Posterior cingulate gyrus (tissue), 11 donors: ENCODE measurements around the gene HOXB1.

ENCODE experiments used
- DNase-seq, 10 donors: peaks; one replicate each; pipeline versions ENCODE4 v3.0.0 to v3.0.0-alpha.2; 2020 to 2021; ENCODE audit warnings: mixed read lengths in 3 of 10
- intact Hi-C: fragments of 100-400 bp; cut with DNase I; formaldehyde crosslinking; loops from one replicate; pipeline ENCODE4 v1.15.1; 2023

HOXB1 gene

DNA sequence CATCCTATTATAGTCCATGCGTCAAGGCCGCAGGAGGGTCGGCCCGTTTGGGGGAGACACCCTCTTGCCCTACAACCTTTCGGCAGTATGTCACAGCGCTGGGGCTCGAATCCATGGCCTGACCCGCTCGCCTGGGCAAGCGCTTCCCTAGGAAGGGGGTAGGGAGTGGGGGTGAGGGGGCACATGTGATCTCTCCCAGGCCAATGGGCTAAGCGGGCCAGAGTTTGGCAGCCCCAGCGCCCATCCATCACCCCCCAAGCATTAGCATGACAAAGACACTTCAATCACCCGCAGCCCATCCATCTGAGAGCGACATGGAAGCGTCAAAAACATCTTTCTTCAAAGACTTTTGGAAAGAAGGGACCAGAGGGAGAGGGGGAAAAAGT, at the start of gene HOXB1:
HOXB1 (minus strand) TSS at position 125 of the 386 bp plus-strand sequence; CDS start at position 18, 107 bp downstream.
- intact Hi-C loops = no loop called here
- DNase-seq = no peak

GRCh38 chr17:48579760-48580554, 49.1 kb upstream of the HOXB1 start:
- no peak for DNase-seq
- intact Hi-C loops = no loop called here

DNA sequence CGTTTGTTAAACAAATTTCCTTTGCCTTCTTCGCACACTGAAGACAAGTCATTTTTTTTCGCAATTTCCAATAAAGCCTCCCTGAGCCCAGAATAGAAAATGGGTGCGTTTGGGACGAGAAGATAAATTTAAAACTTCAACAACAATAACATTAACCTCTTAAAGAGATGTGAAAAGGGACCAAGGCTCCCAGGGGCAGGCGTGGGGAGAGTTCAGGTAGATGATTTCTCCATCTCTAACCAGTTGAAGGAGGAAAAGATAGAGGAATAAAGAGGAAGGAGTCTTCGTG, 48.6 kb upstream of the HOXB1 start:
- peak in 1 of 10 donors; percentile 14 for DNase-seq
- intact Hi-C loops = no loop called here

DNA sequence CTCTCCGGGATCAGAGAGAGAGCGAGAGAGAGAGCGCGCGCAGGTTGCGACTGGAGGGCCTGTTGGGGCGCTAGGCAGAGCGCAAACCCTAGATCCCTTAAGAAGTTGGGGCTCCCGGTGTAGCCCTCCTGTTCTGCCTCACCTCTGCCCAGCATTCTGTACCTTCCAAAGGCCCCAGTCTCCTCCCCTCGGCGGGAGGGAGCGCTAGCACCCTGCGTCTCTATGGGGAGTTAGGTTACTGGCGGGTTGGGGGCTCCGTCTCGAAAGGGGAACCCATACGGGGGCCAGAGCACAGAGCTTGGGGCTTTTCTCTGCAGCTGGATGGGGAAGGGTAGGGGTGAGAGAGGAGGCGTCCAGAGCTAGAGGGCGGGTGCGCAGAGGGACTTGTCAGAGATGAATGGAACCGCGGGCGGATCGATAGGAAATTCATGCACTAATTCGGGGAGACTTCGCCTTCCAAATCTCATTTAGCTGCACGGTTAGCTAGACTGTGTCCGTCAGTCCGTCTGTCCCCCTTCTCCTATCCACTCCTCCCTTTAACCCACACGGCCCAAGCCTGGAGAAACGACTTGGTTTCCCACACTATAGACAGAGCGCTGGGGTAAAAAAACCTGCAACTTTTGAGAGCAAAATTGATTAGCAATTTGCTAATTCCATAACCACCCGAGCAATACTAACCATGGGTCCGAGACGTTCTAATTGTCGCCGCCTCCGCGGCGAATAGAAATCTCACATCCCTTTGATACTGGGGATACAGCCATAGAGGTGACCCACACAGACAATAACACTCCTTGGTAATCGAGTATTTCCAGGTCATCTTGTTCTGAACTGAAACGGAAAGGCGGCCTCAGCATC, 48.0 kb upstream of the HOXB1 start:
- intact Hi-C loops = no loop called here
- DNase-seq = peak in 1 of 10 donors; percentile 37

GRCh38 chr17:48577946-48578615, 47.3 kb upstream of the HOXB1 start, which contains the start of gene HOXB4:
Gene HOXB4, minus strand, starts transcription at chr17:48578350. Its CDS starts 31 bp downstream, at chr17:48578319.
- intact Hi-C loops = no loop called here
- DNase-seq = peak in 3 of 10 donors; percentile 11 to 80 (median 25)

GRCh38 chr17:48577330-48577945, 46.6 kb upstream of the HOXB1 start:
- intact Hi-C loops = no loop called here
- DNase-seq = peak in 1 of 10 donors; percentile 8

DNA sequence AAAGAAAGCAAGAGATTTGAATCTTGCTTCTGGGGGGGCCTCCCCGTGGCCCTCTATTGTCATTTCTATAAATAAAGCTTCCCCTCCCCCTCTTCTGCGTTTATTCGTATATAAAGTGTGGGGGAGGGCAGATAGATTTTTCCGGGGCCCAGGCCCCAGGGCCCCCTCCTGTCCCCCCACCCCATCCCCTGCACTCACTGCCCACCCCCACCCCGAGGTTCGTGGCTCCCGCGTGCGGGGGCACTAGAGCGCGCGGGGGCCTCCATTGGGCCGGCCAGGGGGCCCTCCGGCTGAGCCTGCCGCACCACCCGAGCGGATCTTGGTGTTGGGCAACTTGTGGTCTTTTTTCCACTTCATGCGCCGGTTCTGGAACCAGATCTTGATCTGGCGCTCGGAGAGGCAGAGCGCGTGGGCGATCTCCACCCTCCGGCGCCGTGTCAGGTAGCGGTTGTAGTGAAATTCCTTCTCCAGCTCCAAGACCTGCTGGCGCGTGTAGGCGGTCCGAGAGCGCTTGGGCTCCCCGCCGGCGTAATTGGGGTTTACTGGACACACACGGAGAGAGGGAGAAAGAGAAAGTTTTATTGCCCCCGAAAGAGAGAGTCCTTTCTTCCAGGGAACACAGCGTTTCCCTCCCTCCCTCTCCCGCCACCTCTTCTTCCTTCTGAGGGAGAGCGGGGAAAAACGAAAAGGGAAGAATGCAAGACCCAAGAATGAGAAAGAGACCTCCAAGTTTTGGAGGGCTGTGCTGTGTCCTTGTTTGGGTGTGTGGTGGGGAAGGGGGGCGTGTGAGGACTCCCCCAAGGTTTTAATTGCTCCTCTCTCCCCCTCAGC, 45.9 kb upstream of the HOXB1 start:
- intact Hi-C loops = no loop called here
- DNase-seq = peak in 1 of 10 donors; percentile 57

GRCh38 chr17:48575673-48576478, 45.1 kb upstream of the HOXB1 start:
- peak in 1 of 10 donors; percentile 17 for DNase-seq
- intact Hi-C loops = no loop called here

GRCh38 chr17:48575066-48575582, 44.3 kb upstream of the HOXB1 start:
- DNase-seq = no peak
- intact Hi-C loops = no loop called here

DNA sequence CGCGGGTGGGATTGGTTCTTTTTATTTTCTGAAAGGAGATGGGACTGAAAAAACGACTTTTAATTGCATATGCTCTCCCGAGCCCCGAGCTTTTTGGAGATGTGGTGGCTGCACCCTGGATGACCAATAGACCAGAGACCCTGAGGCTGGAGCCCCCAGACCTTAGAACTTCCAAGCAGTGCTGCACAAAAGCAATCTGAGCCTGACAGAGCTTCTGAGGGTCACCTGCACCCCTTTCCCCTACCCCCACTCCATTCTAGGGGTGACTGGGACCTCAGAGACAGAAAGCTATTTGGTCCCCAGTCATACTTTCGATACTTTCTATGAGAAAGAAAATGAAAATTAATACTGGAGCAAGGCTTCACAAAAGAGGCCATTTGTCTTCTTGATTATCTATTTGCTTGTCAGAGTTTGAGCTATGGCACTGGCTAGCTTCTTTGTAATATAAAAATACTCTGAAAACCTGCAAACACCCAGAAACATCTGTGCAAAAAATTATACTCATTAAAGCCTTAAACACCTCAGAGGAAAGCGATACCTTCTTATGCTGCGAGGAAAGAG, 43.8 kb upstream of the HOXB1 start:
- DNase-seq = no peak
- intact Hi-C loops = no loop called here

DNA sequence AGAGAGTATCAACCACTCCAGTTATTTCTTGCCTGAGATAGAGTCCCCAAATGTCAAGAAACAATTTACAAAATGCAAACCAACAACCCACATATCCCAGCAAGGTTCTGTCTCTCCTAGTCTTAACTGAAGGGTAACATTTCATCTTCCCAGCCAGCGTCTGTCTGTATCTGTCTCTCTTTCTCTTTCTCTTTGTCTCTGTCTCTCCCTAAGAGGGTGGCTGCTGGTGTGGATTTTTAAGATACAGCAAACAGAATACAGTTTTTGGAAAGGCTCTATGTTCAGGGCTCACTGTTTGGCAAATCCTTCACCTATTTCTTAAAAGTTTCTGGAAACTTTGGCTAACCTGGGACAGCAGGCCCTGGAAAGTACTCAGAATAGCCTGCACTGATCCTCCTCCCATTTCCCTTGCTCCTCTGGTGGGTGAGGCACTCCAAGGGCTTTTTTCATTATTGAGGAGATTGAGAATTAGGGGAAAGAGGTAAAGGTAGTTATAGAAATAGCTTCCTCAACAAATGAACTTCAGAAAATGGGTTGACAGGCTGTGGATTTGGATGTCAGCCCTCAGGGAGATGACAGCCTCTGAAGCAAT, 41.1 kb upstream of the HOXB1 start:
- intact Hi-C loops = no loop called here
- no peak for DNase-seq

GRCh38 chr17:48571024-48571818, 40.4 kb upstream of the HOXB1 start:
- intact Hi-C loops = no loop called here

DNA sequence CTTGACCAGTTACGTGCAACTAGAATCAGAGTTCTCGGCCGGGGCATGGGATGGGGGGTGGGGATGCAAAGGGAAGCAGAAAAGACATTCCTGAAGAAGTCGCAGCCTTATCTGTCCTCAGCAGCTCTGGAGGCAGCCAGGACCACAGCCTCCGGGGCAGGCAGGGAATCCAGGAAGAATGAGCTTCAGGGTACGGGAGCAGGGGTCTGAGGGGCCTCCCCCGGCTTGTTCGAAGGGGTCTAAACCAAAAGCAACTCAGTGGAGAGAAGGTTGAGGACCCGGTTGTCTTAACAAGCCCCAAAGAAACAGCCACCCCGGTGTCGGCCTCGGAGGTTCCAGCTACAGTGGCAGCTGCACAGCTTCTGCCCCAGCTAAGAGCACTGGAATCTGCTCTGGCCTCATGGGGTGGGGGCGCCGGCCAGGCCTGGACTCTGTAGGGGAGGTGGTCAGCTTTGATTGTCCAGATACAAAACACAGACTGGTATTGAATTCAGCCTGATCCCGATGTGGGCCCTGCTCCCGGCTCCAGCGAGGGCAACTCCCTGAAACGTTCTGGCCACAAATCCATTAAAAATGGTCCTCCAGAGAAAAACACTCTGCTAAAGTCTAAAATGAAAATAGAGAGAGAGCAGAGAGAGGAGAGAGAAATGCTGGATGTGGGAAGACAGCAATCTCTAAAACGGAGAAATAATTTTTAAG, 39.7 kb upstream of the HOXB1 start:
- intact Hi-C loops = no loop called here
- DNase-seq = peak in 1 of 10 donors; percentile 49

More at GRCh38 chr17:48571024-48571818, 40.4 kb upstream of the HOXB1 start:
- DNase-seq = peak in 1 of 10 donors; percentile 59

- DNase-seq = no peak
These were observed 39.0 kb upstream of the HOXB1 start for GRCh38 chr17:48569674-48570324.

DNA sequence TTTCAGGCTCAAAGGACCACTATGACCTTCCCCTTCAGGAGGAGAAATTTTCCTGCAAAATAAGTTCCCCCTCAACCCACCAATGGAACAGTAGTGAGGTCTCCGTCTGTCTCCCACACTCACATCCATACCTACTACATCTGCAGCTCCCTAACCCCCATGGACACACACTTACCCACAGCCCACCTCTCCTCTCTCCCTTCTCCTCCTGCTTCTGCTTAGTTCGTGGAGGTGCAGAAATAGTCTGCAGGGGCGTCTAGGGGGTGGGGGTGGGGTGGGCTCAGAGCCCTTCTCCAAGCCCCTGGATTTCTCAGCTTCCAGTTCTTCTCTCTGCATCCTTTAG, 38.4 kb upstream of the HOXB1 start:
- no peak for DNase-seq
- intact Hi-C loops = no loop called here

More at GRCh38 chr17:48569674-48570324, 39.0 kb upstream of the HOXB1 start:
- intact Hi-C loops = no loop called here
